NK-92 treated with Interleukin-12 subunit alpha and Interleukin-12 subunit beta, amount 100 ng/mL, for 24 hours (cell line): ENCODE data around the gene FASTKD2.

Source experiments
- DNase-seq: peaks from one replicate; lab custom pipeline; 2025; lab: John Stamatoyannopoulos, UW

FASTKD2 gene

GRCh38 chr2:206765242-206766056 lies at the start of gene FASTKD2, which contains the start of gene MDH1B:
Gene FASTKD2, plus strand, starts transcription at chr2:206765606. Its CDS starts 1,088 bp downstream, at chr2:206766694.
Gene MDH1B, minus strand, starts transcription at chr2:206765328. Its CDS starts 57 bp downstream, at chr2:206765271.
- DNase-seq = peak; percentile 76

- no peak for DNase-seq
Observed at GRCh38 chr2:206716623-206717022, 48.8 kb upstream of the FASTKD2 start.

- no peak for DNase-seq
Observed at GRCh38 chr2:206718296-206718695, 47.1 kb upstream of the FASTKD2 start, which contains the start of gene DYTN. Gene DYTN, minus strand, starts transcription at chr2:206718396. Its CDS starts 117 bp downstream, at chr2:206718279.

- DNase-seq = no peak
Observed at GRCh38 chr2:206721256-206721920, 44.0 kb upstream of the FASTKD2 start.

- no peak for DNase-seq
Observed at GRCh38 chr2:206723288-206723687, 42.1 kb upstream of the FASTKD2 start.

GRCh38 chr2:206727287-206727686 lies 38.1 kb upstream of the FASTKD2 start:
- no peak for DNase-seq

GRCh38 chr2:206728277-206729199 lies 36.9 kb upstream of the FASTKD2 start:
- DNase-seq = no peak

- no peak for DNase-seq
Observed at GRCh38 chr2:206733341-206733740, 32.1 kb upstream of the FASTKD2 start.

GRCh38 chr2:206736935-206737334 lies 28.5 kb upstream of the FASTKD2 start:
- DNase-seq = no peak

- no peak for DNase-seq
Observed at GRCh38 chr2:206739271-206739670, 26.1 kb upstream of the FASTKD2 start.

- DNase-seq = no peak
Observed at GRCh38 chr2:206740800-206741199, 24.6 kb upstream of the FASTKD2 start.

- DNase-seq = no peak
Observed at GRCh38 chr2:206756816-206757215, 8.6 kb upstream of the FASTKD2 start.

GRCh38 chr2:206764673-206765241 lies 649 bp upstream of the FASTKD2 start:
- DNase-seq = no peak

- no peak for DNase-seq
Observed at GRCh38 chr2:206766057-206766930, 888 bp downstream of the FASTKD2 start.

- DNase-seq = no peak
Observed at GRCh38 chr2:206774871-206775270, 9.5 kb downstream of the FASTKD2 start.

- no peak for DNase-seq
Observed at GRCh38 chr2:206776432-206776831, 11.0 kb downstream of the FASTKD2 start.

GRCh38 chr2:206780671-206781070 lies 15.3 kb downstream of the FASTKD2 start:
- no peak for DNase-seq

GRCh38 chr2:206783718-206784117 lies 18.3 kb downstream of the FASTKD2 start:
- no peak for DNase-seq

GRCh38 chr2:206784559-206785353 lies 19.4 kb downstream of the FASTKD2 start:
- no peak for DNase-seq
